Kidney epithelial cell (primary cell): ENCODE results near the gene MGME1. TPM values are rescaled to one million over a fixed set of nuclear protein-coding genes. Genes with fewer than 3 reads are reported as not detected.

Experiments
- DNase-seq: peaks from one replicate; pipeline ENCODE4 v3.0.0-alpha.2; 2010; ENCODE audit warnings: low read depth
- H3K27me3 ChIP-seq: 2 replicates; pipeline ENCODE4 v1.6.0; 2011; ENCODE audit warnings: low read length; ENCODE audit not compliant: control insufficient read depth, insufficient read depth
- H3K36me3 ChIP-seq: 2 replicates; pipeline ENCODE4 v1.5.1; 2011; ENCODE audit warnings: low read length; ENCODE audit not compliant: control insufficient read depth, insufficient read depth
- H3K4me3 ChIP-seq: 2 replicates; pipeline ENCODE4 v1.5.1; 2011; ENCODE audit warnings: low read depth, mild to moderate bottlenecking, control low read depth, low read length
- total RNA-seq: library from RNA; depleted of rRNA; stranded (reverse); fragments of >200 nt; gene quantifications from 2 replicates; pipeline ENCODE4 v1.2.3, GENCODE V29; 2015
- TF ChIP-seq, protein P1 (sequence below): IDR thresholded peaks from 2 replicates; pipeline ENCODE4 v1.5.1; 2011; ENCODE audit warnings: mild to moderate bottlenecking, moderate library complexity, low read length, control low read depth, inconsistent platforms; ENCODE audit not compliant: insufficient read depth, poor library complexity, severe bottlenecking

The MGME1 gene
- total RNA-seq, 1 donor from 2014 or later = 15.2 TPM

DNA sequence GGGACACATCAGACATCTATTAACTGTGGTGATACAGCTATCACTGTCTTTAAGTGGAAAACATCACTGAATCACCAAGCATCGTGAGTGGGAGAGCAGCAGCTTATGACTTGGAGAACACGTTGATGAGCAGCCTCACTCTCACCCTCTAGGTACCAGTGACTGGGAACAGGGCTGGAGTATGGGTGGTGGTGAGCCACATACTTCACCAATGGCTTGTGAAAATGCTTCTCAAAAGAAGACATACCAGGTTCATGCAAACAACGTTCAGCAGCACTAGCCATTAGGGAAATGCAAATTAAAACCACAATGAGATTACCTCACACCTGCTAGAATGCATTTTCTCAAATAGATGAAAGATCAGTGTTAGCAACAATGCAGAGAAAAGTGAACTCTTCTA lies 25.5 kb upstream of the MGME1 start:
- TF ChIP-seq, protein P1, sequence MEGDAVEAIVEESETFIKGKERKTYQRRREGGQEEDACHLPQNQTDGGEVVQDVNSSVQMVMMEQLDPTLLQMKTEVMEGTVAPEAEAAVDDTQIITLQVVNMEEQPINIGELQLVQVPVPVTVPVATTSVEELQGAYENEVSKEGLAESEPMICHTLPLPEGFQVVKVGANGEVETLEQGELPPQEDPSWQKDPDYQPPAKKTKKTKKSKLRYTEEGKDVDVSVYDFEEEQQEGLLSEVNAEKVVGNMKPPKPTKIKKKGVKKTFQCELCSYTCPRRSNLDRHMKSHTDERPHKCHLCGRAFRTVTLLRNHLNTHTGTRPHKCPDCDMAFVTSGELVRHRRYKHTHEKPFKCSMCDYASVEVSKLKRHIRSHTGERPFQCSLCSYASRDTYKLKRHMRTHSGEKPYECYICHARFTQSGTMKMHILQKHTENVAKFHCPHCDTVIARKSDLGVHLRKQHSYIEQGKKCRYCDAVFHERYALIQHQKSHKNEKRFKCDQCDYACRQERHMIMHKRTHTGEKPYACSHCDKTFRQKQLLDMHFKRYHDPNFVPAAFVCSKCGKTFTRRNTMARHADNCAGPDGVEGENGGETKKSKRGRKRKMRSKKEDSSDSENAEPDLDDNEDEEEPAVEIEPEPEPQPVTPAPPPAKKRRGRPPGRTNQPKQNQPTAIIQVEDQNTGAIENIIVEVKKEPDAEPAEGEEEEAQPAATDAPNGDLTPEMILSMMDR = no peak

GRCh38 chr20:17944854-17945474 lies 23.9 kb upstream of the MGME1 start:
- peaks cover 5% of the 10 kb centered on the region for H3K36me3 ChIP-seq

More for the DNA sequence above, 25.5 kb upstream of the MGME1 start:
- Histone ChIP-seq H3K4me3 (no peak overlapping the region), H3K27me3 (no peaks in the 10 kb centered on the region), H3K36me3 (peaks cover 4% of the 10 kb centered on the region)
- no peak for DNase-seq

DNA sequence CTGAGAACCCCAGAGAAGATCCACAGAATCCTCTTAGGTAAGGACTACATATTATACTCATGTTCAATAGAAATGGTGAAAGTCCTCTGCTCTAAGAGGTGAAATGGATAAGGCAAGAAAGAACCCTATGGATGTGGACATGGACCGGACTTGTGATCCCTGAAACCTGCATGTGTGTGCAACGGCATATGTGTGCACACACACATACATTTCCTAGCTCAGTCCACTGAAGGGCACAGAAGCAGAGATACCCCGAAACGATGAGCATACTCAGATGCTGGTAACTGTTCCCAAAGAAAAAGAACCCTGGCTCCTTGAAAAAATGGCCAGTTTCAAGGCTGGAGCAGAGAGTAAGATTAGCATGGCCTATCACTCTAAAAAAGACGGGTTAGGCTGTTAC lies 22.8 kb upstream of the MGME1 start:
- no peak for DNase-seq
- TF ChIP-seq, protein P1 = no peak
- no peak overlapping the region for H3K4me3 ChIP-seq
- H3K27me3 ChIP-seq = no peaks in the 10 kb centered on the region
- H3K36me3 ChIP-seq = peaks cover 7% of the 10 kb centered on the region

More at GRCh38 chr20:17944854-17945474, 23.9 kb upstream of the MGME1 start:
- TF ChIP-seq, protein P1 = no peak
- DNase-seq = no peak
- Histone ChIP-seq H3K27me3 (no peaks in the 10 kb centered on the region), H3K4me3 (no peak overlapping the region)

- no peak for DNase-seq
- Histone ChIP-seq H3K4me3 (no peak overlapping the region), H3K27me3 (no peaks in the 10 kb centered on the region), H3K36me3 (peaks cover 7% of the 10 kb centered on the region)
- TF ChIP-seq, protein P1 = no peak
Observed at GRCh38 chr20:17946572-17947473, 22.0 kb upstream of the MGME1 start.

DNA sequence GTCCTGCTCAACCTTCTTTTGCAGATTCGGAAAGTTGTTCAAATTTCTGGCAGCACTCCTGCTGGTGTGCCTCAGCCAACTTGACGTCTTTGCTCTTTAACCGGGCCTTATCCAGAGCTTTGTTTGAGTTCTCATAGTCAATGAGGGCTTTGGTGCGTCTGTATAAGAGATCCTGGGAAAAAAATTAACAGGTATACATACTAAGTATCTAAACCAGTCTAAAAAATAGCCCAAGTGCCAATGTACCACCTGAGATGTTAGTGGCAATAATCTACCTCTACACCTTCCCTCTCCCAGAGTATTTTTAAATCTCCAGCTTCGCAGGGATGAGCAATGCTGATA lies 21.4 kb upstream of the MGME1 start:
- no peaks in the 10 kb centered on the region for H3K27me3 ChIP-seq
- DNase-seq = no peak
- H3K36me3 ChIP-seq = peaks cover 6% of the 10 kb centered on the region
- TF ChIP-seq, protein P1 = no peak
- H3K4me3 ChIP-seq = no peak overlapping the region
